HepG2 (cell line): Measurements from ENCODE around the gene SLC39A3. TPM values are rescaled to one million over a fixed set of nuclear protein-coding genes. Genes with fewer than 3 reads are reported as not detected.

ENCODE experiments used
- CEBPG ChIP-seq: IDR thresholded peaks from 2 replicates; pipeline ENCODE4 v1.6.1; 2016
- DNMT3B ChIP-seq: conservative IDR thresholded peaks from 2 replicates; pipeline ENCODE4 v1.6.1; 2016; ENCODE audit warnings: missing biosample characterization, control low read depth
- EP300 ChIP-seq, 3 experiments: sonication (generic) in 1 of 3; formaldehyde crosslinking in 1 of 3; IDR thresholded peaks; 2 replicates each; pipeline versions ENCODE4 v1.5.1 to v1.6.1; 2011 to 2020; ENCODE audit warnings: low read depth in 2 of 3, low read length in 2 of 3, borderline replicate concordance in 1 of 3, improper control_type of control experiment in 1 of 3, mild to moderate bottlenecking in 1 of 3, missing genetic modification reagents in 1 of 3, moderate library complexity in 1 of 3
- GMEB2 ChIP-seq: IDR thresholded peaks from 2 replicates; pipeline ENCODE4 v1.6.1; 2016; ENCODE audit warnings: missing biosample characterization, missing genetic modification reagents, low read depth
- MZF1 ChIP-seq: sonication (generic); formaldehyde crosslinking; IDR thresholded peaks from 2 replicates; pipeline ENCODE4 v1.8.1; 2023; ENCODE audit warnings: mild to moderate bottlenecking, missing genetic modification reagents, borderline replicate concordance
- PLSCR1 ChIP-seq: sonication (generic); formaldehyde crosslinking; IDR thresholded peaks from 2 replicates; pipeline ENCODE4 v1.5.0; 2020; ENCODE audit warnings: missing genetic modification reagents, mild to moderate bottlenecking, borderline replicate concordance
- SIX1 ChIP-seq: sonication (generic); formaldehyde crosslinking; IDR thresholded peaks from 2 replicates; pipeline ENCODE4 v1.4.0; 2020; ENCODE audit warnings: missing genetic modification reagents, borderline replicate concordance
- SRSF9 ChIP-seq: fragments of 200-400 bp; formaldehyde crosslinking; IDR thresholded peaks from 2 replicates; pipeline ENCODE4 v1.6.1; 2018; ENCODE audit warnings: borderline replicate concordance, mild to moderate bottlenecking, low read depth, low read length; ENCODE audit not compliant: insufficient read depth, poor library complexity, severe bottlenecking
- ZFP90 ChIP-seq: sonication (generic); formaldehyde crosslinking; IDR thresholded peaks from 2 replicates; pipeline ENCODE4 v1.8.0; 2022; ENCODE audit warnings: missing genetic modification reagents, mild to moderate bottlenecking, inconsistent platforms, borderline replicate concordance
- ZNF124 ChIP-seq: sonication (generic); formaldehyde crosslinking; IDR thresholded peaks from 2 replicates; pipeline ENCODE4 v1.4.0; 2020; ENCODE audit warnings: missing genetic modification reagents
- ZNF543 ChIP-seq: sonication (generic); formaldehyde crosslinking; IDR thresholded peaks from 2 replicates; pipeline ENCODE4 v1.4.0; 2020; ENCODE audit warnings: mild to moderate bottlenecking, missing genetic modification reagents
- ZNF564 ChIP-seq: sonication (generic); formaldehyde crosslinking; IDR thresholded peaks from 2 replicates; pipeline ENCODE4 v1.8.1; 2023; ENCODE audit warnings: mild to moderate bottlenecking, missing genetic modification reagents
- polyA plus RNA-seq, 8 experiments: library from polyadenylated mRNA; depleted of rRNA in 3 of 8; stranded (reverse) in 7 of 8; unstranded in 1 of 8; fragments of >200 nt; fragmentation: Illumina TruSeq in 4 of 8; extraction: Trizol in 4 of 8; gene quantifications; 2 replicates each; pipeline versions ENCODE4 v1.2.1 to v1.2.3, GENCODE V29; 2011 to 2016; ENCODE audit warnings: low read depth in 4 of 8, missing spikeins in 1 of 8, mixed read lengths in 1 of 8; ENCODE audit not compliant: insufficient read depth in 1 of 8
- total RNA-seq, 5 experiments: library from RNA; depleted of rRNA; stranded (reverse); fragments of >200 nt; fragmentation: Illumina TruSeq; extraction: Trizol; gene quantifications; 2 replicates each; pipeline ENCODE4 v1.2.3, GENCODE V29; 2016; ENCODE audit warnings: low read depth in 1 of 5
- TF ChIP-seq, protein P1 (sequence below): sonication (generic); formaldehyde crosslinking; IDR thresholded peaks from one replicate; pipeline ENCODE4 v1.5.1; 2020; ENCODE audit warnings: mild to moderate bottlenecking, missing genetic modification reagents; ENCODE audit errors: not compliant biosample characterization
- TF ChIP-seq, protein P2 (sequence below): sonication (generic); formaldehyde crosslinking; IDR thresholded peaks from 2 replicates; pipeline ENCODE4 v1.8.0; 2022; ENCODE audit warnings: missing genetic modification reagents, mild to moderate bottlenecking, moderate library complexity, borderline replicate concordance

The SLC39A3 gene
- total and polyA plus RNA-seq, 2 of the 13 experiments (the other 11 are each of a cell fraction or from before 2014, with no cell fraction given): 33.6 to 41.6 TPM

DNA sequence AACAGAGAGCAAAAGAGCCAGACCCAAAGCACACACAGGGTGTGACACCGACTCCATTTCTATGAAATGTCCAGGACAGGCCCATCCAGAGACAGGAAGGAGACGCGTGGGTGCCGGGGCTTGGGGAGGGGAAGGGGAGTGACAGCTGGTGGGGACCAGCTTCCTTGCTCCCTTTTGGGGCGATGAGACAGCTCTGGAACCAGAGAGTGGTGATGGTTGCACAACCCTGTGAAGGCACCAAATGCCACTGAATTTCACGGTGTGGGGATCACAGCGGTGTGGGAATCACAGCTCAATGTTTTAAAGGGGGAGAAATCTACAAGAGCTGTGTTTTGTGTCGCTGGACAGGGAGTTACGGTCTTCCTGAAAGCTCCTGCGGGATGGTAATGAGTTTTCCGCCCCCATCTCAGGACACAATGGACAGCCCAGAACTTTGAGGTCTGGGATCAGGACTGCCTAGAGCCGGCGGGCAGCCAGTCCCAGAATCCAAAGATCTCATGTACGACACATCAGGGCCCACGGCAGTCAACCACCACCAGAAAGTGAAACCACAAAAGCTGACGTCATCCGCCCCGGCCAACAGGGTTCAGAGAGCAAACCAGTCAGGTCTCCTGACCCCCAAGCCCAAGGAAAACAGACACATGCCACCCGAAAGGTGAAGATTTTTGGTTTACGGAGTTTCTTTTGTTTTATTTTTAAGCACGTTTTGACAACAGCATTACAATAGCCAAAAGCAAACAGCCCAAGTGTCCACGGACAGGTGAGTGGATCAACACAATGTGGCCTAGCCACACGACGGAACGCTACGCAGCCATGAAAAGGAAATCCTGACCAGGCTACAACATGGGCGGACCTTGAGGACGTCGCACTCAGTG lies 36.0 kb upstream of the SLC39A3 start (continued):
- no peak for TF ChIP-seq ZNF543 (CRISPR knock-in tag)
- TF ChIP-seq EP300 (IDR thresholded peaks at IDR 0.05; ENCODE audit: low read depth in 2 of 2, low read length in 2 of 2): no peak
- TF ChIP-seq EP300 (CRISPR knock-in tag; IDR thresholded peaks at IDR 0.05; ENCODE audit: borderline replicate concordance): no peak
- no peak for TF ChIP-seq SIX1 (CRISPR knock-in tag)
- TF ChIP-seq, protein P1, sequence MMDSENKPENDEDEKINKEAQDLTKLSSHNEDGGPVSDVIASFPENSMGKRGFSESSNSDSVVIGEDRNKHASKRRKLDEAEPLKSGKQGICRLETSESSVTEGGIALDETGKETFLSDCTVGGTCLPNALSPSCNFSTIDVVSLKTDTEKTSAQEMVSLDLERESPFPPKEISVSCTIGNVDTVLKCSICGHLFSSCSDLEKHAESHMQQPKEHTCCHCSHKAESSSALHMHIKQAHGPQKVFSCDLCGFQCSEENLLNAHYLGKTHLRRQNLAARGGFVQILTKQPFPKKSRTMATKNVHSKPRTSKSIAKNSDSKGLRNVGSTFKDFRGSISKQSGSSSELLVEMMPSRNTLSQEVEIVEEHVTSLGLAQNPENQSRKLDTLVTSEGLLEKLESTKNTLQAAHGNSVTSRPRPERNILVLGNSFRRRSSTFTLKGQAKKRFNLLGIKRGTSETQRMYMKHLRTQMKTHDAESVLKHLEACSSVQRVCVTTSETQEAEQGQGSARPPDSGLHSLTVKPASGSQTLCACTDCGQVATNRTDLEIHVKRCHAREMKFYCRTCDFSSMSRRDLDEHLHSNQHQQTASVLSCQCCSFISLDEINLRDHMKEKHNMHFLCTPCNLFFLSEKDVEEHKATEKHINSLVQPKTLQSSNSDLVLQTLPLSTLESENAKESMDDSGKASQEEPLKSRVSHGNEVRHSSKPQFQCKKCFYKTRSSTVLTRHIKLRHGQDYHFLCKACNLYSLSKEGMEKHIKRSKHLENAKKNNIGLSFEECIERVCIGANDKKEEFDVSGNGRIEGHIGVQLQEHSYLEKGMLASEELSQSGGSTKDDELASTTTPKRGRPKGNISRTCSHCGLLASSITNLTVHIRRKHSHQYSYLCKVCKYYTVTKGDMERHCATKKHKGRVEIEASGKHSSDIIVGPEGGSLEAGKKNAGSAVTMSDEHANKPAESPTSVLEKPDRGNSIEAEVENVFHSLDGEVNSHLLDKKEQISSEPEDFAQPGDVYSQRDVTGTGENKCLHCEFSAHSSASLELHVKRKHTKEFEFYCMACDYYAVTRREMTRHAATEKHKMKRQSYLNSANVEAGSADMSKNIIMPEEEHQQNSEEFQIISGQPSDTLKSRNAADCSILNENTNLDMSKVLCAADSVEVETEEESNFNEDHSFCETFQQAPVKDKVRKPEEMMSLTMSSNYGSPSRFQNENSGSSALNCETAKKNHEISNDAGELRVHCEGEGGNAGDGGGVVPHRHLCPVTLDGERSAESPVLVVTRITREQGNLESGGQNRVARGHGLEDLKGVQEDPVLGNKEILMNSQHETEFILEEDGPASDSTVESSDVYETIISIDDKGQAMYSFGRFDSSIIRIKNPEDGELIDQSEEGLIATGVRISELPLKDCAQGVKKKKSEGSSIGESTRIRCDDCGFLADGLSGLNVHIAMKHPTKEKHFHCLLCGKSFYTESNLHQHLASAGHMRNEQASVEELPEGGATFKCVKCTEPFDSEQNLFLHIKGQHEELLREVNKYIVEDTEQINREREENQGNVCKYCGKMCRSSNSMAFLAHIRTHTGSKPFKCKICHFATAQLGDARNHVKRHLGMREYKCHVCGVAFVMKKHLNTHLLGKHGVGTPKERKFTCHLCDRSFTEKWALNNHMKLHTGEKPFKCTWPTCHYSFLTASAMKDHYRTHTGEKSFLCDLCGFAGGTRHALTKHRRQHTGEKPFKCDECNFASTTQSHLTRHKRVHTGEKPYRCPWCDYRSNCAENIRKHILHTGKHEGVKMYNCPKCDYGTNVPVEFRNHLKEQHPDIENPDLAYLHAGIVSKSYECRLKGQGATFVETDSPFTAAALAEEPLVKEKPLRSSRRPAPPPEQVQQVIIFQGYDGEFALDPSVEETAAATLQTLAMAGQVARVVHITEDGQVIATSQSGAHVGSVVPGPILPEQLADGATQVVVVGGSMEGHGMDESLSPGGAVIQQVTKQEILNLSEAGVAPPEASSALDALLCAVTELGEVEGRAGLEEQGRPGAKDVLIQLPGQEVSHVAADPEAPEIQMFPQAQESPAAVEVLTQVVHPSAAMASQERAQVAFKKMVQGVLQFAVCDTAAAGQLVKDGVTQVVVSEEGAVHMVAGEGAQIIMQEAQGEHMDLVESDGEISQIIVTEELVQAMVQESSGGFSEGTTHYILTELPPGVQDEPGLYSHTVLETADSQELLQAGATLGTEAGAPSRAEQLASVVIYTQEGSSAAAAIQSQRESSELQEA (CRISPR knock-in tag): no peak
- no peak for TF ChIP-seq SRSF9
- TF ChIP-seq PLSCR1 (CRISPR knock-in tag): no peak
- no peak for TF ChIP-seq DNMT3B (CRISPR knock-in tag)
- TF ChIP-seq ZNF564 (CRISPR knock-in tag): no peak
- TF ChIP-seq CEBPG (CRISPR knock-in tag): 0 out of 2 replicates have a peak, but pooled peaks have one; percentile 1
- no peak for TF ChIP-seq ZFP90 (CRISPR knock-in tag)
- TF ChIP-seq ZNF124: peak; percentile 45; the same call in 1 of the 2 replicates
- TF ChIP-seq, protein P2, sequence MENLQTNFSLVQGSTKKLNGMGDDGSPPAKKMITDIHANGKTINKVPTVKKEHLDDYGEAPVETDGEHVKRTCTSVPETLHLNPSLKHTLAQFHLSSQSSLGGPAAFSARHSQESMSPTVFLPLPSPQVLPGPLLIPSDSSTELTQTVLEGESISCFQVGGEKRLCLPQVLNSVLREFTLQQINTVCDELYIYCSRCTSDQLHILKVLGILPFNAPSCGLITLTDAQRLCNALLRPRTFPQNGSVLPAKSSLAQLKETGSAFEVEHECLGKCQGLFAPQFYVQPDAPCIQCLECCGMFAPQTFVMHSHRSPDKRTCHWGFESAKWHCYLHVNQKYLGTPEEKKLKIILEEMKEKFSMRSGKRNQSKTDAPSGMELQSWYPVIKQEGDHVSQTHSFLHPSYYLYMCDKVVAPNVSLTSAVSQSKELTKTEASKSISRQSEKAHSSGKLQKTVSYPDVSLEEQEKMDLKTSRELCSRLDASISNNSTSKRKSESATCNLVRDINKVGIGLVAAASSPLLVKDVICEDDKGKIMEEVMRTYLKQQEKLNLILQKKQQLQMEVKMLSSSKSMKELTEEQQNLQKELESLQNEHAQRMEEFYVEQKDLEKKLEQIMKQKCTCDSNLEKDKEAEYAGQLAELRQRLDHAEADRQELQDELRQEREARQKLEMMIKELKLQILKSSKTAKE: no peak
- TF ChIP-seq MZF1: no peak
- TF ChIP-seq GMEB2 (CRISPR knock-in tag): no peak
